HG02885 (cell line): ENCODE measurements around the gene SNED1.

ENCODE experiments used
- ATAC-seq: cut with Tn5 transposase; IDR thresholded peaks from one replicate; pipeline ENCODE4 v1.9.1; 2021; ENCODE audit warnings: mild to moderate bottlenecking; ENCODE audit not compliant: unreplicated experiment, poor library complexity

The SNED1 gene

DNA sequence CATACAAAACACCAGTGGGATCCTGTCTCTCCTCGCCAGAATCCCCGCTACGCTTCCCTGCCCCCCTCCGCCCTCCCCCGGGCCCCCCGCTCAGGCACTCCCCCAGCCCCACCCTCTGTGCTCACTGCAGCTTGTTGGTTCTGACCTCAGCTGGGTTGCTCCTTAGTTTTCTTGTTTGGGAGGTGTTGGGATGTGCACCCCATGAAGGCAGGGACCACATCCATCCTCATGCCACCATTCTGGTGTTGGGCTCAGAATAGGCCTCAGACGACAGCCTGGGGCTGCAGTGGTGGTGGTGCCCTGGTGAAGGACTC lies 4.6 kb downstream of the SNED1 start:
- ATAC-seq, result no peak

DNA sequence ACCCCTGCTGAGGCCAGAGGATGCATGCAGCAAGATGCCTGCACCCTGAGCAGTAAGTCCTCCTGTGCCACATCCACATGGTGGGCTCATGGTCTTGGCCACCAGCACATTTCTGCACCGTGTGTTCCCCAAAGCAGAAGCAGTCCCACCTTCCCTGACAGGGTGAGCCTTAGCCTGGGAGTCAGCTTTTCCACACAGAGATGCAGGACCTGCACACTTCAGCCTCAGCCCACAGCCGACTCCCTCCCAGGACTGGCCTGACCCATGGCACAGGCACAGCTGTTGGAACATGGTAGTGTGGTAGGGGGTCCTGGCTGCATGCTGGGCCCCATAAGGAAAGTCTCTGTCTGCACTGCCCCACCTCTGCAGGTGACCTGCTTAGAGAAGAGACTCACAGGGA lies 5.0 kb downstream of the SNED1 start:
- ATAC-seq, result no peak

DNA sequence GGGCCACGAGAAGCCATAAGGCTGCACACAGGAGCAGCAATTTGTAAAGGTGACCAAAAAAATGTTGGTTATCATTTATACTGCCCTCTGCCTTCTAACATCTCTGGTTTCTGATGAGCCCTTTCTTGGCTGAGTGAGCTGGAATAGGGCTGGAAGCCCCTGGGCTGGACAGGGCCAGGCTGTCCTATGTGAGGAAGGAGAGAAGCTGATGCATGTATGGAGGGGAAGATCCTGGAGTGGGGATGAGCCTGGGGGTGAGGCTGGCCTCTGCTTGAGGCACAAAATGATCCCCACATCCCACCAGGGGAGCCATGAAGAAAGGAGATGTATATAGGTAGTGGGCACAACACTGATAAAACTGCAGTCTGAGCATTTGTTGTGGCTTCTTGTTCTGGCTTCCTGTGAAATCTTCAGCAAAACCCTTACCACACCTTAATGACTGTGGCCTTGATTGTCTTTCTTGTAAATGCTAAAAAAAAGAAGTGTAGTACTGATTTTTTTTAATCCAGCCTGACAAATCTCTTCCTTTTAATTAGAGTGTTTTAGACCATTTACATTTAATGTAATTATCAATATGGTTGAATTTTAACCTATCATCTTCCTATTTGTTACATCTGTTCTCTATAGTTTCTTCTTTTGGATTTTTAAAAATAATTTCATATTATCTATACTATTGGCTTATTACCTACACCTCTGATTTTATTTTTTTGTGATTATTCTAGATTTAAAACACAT lies 5.6 kb downstream of the SNED1 start:
- ATAC-seq, result no peak

DNA sequence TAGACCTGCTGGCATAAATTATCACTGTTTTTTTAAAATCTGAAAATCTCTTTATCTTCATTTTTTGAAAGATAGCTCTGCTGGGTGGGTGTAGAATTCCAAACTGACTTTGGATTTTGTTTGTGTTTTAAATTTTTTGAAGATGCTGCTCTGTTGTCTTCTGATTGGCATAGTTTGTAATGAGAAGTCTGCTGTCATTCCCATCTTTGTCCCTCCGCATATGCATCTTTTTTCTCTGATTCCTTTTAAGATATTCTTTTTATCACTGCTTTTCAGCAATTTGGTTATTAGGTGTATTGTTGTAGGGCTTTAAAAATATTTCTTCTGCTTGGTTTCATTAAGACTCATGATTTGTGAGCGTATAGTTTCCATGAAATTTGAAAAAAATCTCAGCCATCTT lies 7.2 kb downstream of the SNED1 start:
- ATAC-seq, result no peak

DNA sequence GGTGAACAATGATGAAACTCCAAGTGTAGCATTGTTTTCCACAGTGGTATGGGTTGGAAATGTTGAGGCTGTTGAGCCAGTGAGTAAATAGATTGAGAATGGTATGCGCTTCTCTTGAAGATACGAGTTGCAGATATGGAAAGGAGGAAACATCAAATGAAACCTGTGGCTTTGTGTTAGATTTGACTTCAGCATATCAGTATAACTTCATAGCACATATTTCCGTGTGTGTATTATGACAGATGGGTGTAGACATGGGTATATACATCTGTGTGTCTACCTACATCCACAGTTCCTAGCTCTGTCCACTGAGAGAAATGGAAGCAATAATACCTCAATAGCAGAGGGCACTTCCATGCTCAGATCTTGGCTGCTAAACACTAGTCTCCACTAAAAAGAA lies 8.0 kb downstream of the SNED1 start:
- ATAC-seq, result no peak

DNA sequence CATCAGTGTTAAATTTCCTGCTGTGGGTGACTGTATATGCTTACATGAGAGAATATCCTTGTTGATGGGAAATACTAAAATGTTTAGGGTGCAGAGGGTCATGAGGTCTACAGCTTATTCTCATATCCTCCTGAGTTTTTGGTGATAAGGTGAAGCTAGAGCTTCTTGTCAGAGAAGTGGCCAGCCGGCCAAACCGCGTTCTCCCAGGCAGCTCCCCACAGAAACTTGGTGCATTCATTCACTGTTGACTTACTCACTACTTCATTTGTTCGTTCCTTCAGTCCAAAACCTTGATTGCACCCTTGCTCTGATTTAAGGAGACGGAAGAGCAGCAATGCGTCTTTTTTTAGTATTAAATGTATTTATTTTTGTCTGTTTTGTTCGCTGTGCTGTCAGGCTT lies 8.7 kb downstream of the SNED1 start:
- no peak for ATAC-seq

DNA sequence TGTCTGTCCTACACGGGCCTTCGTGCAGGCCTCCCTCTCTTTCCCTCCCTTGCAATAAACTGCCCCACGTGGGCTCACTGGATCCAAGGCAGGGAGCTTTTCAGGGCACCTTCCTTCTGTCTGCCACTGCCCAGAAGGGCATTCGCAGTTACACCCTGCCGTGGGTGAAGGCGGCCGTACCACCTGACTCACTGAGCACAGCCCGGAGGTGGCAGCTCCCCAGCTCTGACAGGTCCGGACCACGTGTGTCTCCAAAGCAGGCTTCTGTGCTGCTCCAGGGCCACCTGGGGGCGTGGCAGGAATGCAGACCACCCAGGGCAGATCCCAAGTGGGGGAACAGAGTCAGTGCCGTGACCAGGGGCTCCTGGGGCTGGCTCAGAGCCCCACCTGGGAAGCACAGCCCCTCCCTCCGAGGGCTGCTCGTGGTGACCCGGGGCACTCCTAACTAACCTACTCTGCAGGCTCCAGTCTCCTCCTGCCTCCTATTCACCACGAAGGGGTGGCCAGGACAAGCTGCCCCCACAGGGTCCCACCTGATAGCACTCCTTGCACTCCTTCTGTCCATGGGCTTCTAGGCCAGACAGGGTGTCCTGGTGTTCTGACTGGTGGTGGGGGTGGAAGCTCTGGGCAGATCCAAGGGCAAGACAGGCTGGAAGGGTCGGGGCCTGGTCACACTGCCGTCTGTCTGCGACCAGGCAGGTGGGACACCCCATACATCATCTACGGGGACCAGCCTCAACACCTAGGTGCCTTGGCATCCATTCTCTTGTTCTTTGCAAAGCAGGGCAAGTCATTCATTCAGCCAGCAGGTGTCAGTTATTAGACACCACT lies 9.7 kb downstream of the SNED1 start:
- no peak for ATAC-seq

DNA sequence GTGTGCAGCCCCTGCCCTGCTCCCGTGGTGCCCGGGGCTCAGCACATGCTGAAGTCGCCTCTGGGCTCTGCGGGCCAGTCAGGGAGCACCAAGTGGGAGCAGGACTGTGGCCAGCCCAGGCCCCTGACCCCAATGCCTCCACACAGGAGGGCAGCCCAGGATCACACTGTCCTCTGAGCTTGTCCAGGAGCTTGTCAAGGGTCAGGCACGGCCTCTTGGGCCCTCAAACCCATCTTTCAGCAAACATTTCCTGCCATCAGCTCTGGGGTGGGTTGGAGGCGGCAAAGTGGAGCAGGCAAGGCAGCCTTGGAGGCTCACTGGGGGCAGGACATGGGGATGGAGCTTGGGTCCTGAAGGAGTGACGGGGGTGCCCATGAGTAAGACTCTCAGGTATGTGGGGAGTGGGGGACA lies 10.3 kb downstream of the SNED1 start:
- no peak for ATAC-seq

DNA sequence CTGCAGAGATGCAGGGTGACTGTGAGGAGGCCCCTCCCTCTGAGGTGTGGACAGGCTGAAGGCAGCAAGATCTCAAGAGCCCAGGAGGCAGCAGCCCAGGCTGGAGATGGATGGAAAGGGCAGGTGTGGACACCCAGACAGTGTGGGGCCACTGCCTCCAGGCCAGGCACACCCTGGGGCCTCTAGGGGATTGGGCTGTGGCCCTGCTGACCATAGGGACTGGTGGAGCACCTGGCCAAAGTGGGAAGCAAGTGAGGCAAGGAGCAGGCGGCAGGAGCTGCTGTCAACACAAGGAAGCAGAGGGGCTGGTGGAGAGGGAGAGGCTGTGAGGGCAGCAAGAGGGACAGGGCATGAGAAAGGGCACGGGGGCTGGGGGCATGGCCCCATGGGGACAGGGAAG lies 10.8 kb downstream of the SNED1 start:
- ATAC-seq, result no peak

DNA sequence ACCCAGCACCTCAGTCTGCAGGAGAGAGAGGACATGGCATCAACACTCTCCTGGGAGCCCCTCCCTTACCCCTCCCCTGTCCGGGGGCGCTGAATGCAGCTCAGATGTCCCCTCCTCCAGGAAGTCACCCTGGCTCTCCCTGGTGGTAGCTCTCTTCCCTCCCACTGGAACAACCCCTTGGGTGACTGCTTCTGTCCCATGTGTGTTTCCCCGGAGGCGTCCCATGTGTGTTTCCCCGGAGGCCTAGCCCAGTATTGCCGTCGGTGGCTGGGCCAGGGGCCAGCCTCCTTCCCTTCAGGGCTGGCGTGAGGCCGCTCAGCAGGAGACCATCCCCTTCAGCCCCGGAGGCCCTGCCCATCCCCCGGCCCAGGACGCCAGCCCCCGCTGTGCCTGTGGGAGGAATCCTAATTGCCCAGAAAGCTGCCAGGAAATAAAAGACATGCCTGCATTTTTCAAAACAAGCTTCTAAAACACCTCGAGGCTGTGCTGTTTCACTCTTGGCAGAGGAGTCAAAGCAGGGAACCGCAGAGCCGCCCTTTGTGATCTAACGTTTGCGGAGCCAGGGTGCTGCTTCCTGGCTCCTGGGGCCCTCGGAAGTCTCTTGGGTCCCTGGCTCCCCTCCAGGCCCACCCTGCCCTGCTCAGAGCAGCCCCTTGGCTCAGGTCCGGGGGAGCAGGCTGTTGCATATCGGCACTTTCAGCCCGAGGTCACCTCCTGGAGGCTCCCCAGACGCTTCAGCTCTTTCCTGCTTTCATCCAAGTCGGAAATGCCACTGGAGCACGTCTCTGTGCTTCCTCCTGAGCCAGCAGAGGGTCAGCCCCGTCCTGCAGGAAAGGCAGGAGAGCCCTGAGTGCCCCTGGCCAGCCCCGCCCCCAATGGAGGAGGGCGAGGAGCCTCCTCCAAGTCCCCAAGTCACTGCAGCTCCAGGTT lies 11.4 kb downstream of the SNED1 start:
- no peak for ATAC-seq

DNA sequence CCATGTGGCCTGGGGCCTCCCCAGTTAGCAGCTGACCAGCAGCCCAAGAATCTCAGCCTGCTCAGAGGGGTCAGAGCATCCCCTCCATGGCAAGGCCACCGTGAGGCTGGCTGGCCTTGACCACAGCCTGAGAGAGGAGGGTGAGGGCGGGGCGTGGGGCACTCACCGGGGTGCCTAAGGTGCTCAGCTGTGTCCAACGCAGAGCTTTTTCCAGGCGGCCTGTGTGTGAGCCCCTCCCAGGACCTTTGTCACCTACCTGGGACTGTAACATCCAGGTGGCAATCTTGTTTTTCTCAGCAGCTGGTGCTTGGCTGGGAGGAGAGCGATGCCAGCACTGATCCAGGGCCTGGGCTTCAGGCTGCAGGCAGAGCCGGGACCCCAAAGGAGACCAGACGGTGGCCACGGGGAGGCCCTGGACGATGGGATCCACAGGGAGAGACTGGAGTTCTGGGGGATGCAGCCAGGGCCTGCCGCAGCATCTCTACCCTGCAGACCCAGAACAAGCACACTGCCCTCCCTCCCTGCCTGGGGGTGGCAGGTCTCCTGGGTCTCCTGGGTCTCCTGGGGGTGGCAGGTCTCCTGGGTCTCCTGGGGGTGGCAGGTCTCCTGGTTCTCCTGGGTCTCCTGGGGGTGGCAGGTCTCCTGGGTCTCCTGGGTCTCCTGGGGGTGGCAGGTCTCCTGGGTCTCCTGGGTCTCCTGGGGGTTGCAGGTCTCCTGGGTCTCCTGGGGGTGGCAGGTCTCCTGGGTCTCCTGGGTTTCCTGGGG lies 12.3 kb downstream of the SNED1 start:
- no peak for ATAC-seq

DNA sequence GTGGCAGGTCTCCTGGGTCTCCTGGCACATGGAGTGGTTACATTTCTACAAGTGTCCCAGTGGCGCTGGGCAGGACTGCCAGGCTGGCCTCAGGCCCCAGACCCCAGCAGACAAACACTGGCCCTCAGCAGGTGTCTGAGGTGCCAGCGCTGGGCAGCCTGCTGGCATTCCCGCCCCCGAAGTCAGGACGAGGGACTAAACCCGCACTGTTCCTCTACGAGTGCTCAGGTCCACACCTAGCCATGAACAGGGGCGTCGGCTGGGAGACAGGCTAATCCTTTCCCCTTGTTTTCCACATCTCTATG lies 12.8 kb downstream of the SNED1 start:
- no peak for ATAC-seq

DNA sequence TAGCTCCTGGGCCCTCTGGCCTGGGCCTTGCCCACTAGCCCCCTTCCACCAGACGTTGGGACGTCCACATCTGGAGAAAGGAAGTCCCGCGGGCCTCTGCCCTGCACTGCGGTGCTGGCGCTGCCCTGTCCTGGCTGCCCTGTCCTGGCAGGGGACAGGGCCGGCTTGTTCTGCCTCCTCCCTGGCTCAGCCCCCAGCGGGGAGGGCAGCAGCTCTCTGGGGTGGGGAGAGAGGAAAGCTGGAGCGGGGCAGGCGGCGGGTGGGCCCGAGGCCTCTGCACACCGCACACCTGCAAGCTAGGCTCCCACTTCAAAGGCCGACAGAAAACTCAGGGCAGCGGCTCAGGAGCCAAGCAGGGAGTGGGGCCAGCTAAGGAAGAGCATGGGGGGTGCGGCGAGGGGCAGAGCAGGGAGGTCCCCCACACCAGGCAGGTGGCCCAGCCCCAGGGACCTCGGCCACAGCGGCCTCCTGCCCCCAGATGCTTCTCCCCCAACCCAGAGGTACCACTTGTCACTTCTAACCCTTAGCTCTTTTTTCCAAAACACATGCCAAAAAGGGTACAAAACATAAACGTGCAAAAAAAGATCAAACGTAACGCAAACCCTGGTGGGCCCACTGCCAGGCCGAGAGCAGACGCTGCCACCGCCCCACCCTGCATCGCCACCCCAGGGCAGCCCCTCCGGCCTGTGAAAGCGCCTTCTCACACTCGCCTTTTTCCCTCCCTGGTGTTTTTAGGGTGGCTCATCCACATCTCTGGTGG lies 13.5 kb downstream of the SNED1 start:
- no peak for ATAC-seq

DNA sequence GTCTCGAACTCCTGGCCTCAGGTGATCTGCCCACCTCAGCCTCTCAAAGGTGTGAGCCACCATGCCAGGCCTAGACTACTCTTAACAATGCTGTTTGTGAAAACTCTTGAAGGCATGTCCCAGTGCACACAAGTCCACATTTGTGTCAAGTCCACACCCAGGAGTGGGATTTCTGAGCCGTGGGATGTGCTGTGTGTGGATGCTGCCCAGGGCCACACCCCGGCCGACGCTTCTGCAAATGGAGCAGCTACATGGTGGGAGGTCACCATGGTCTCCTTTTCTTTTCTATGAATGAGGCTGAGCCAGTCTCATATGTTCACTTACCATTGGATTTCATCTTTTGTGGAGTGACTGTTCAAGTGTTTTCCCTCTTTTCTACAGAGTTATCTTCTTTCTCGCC lies 15.8 kb downstream of the SNED1 start:
- no peak for ATAC-seq

DNA sequence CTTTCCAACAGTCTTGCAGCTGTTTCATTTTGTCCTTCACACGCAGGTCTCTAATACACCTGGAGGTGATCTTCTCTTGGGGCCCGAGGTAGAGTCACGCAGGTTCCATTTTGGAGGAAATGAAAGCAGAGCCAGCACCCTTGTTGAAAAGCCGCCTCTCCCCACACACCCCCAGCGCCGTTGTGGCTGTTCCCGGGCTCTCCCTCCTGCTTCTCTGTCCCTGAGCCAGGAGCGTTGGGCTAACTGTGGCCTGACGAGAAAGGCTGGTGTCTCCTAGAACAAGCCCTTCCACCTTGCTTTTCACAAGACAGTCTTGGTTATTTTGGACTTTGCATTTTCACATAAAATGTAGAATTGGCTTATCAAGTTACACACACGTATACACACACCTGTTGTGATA lies 16.3 kb downstream of the SNED1 start:
- ATAC-seq, result no peak

DNA sequence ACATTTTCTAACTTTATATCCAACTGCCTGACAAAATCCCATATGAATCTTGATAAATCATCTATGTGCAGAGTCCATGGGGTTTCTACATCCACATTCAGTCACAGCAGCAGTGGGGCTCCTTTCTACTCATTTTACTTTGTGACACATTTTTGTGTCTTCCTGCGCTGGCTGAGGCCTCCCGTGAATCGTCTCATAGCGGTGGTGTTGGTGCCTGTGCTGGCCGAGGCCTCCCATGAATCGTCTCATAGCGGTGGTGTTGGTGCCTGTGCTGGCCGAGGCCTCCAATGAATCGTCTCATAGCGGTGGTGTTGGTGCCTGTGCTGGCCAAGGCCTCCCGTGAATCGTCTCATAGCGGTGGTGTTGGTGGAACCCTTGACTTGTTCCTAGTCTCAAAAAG lies 17.0 kb downstream of the SNED1 start:
- ATAC-seq, result no peak

DNA sequence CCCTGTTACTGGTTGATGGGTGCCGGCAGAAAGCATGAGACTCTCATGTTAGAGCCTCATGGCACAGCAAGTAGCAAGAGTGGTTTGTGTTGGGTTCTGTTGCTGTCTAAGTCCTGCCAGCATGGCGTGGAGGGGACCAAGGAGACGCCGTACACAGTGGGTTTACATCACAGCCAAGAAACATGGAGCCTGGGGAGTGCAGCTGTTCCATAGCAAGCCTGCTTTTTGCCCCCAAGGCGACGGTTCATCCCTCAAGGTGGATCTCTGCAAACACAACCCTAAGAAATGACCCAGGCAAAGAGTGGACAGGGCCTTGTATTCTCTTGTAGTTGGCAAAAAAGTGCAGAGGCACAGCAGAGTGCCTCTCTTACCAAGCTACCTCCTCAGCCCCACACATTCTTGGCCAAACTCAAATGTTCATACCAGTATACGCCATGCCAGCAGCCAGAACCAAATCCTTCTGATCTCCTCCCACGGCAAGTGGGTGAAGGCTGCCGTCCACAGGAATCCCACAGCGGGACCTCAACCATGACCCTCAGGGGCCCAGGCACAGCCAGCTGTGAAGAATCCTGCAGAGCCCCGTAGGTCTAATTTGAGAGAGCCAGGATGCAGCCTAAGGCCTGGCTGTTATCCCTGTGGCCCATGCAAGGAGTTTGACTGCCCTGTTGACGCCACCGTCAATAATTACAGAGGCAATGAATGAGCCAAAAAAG lies 19.0 kb downstream of the SNED1 start:
- no peak for ATAC-seq

DNA sequence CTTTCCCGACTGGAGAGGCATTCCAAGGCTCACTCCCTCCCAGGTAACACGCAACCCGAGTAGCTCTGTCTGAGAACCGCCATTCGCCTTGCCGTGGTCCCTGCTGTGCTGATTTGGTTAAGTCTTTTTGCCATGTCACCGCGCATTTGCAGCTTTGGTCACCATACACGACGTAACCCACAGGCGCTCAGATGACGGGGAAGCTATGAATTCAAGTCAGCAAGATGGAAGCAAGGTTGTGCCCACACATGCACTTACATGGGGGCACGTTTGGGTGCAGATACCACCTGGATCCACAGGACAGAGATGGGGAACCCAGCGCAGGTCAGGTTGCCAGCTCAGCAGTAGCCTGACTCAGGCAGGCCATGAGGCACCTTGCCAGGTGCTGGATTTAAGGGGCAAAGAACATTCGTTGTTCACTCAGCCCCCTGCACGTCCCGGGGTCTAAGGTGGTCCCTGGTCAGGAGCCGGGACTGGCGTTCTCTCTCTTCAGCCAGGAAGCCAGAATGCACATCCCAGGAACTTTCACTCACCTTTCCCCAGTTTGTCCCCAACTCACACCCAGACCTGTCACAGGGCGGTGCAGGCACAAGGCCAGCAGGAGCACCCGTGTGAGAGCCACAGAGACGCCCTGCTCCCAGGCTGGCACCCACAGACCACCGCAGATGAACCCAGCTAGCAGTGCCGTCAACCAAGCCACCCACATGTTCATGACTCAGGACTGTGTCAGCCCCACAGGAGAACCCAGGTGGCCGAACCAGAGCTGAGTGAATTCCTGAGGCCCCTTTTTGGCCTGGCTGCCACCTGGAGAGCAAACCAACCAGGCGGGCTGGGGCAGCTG lies 19.9 kb downstream of the SNED1 start:
- no peak for ATAC-seq
